HCT116 (cell line): ENCODE data around the gene ARMC8. TPM values are rescaled to one million over a fixed set of nuclear protein-coding genes. Genes with fewer than 3 reads are reported as not detected.

ENCODE experiments used
- ATAC-seq: fragments of 200-7000 bp; cut with Tn5 transposase; 2 replicates; pipeline ENCODE4 v1.9.1; 2020; ENCODE audit warnings: mild to moderate bottlenecking, moderate library complexity
- BruUV-seq: library from RNA; stranded (reverse); fragments of 400-500 nt; replicated peaks from 2 replicates; lab custom pipeline; 2021; lab: Mats Ljungman, UMichigan
- CTCF ChIA-PET: fragments of 300-600 bp; sonication (Branson Sonifier 250); formaldehyde crosslinking; loops from one replicate; lab custom pipeline; 2021; ENCODE audit warnings: antibody characterized with exemption; lab: Charles Lee
- POLR2A ChIA-PET: fragments of 300-600, 350-600 bp; sonication (Branson Sonifier 250); formaldehyde crosslinking; loops from one replicate; lab custom pipeline; 2021; ENCODE audit warnings: antibody characterized with exemption; lab: Charles Lee
- RAD21 ChIA-PET, 2 experiments: fragments of 300-600 bp; sonication (Branson Sonifier 250); formaldehyde crosslinking; loops; one replicate each; lab custom pipeline; 2023; ENCODE audit warnings: low total read pairs in 2 of 2; ENCODE audit not compliant: uncharacterized antibody in 2 of 2, unreplicated experiment in 2 of 2, low non-redundant PET in 1 of 2; lab: Charles Lee
- DNase-seq: peaks from one replicate; pipeline ENCODE4 v3.0.0-alpha.2; 2010; ENCODE audit warnings: low read depth, low spot score
- H2AFZ ChIP-seq: fragments of 200-600 bp; shearing (Covaris generic), sonication (generic); 2 replicates; pipeline ENCODE4 v1.6.1; 2017; ENCODE audit warnings: low read depth, mixed run types, mixed read lengths, antibody characterized with exemption, low read length; ENCODE audit not compliant: poor library complexity, severe bottlenecking
- H3K27ac ChIP-seq: 2 replicates; pipeline ENCODE4 v1.5.1; 2012; ENCODE audit warnings: low read depth, low read length
- H3K27me3 ChIP-seq: fragments of 200-600 bp; sonication (generic); 2 replicates; pipeline ENCODE4 v1.6.1; 2016; ENCODE audit warnings: mixed run types, low read length, mixed read lengths; ENCODE audit not compliant: insufficient read depth
- H3K36me3 ChIP-seq, 2 experiments: fragments of 200-500 bp in 1 of 2; fragments of 200-600 bp in 1 of 2; sonication (Bioruptor generic) in 1 of 2; sonication (generic) in 1 of 2; 2 replicates each; pipeline versions ENCODE4 v1.5.1 to v1.6.1; 2014 to 2016; ENCODE audit warnings: low read length in 2 of 2, inconsistent platforms in 1 of 2, mixed read lengths in 1 of 2, mixed run types in 1 of 2; ENCODE audit not compliant: insufficient read depth in 2 of 2, control insufficient read depth in 1 of 2
- H3K4me1 ChIP-seq, 2 experiments: fragments of 200-600 bp in 1 of 2; sonication (generic) in 1 of 2; 2 replicates each; pipeline versions ENCODE4 v1.5.1 to v1.6.1; 2012 to 2017; ENCODE audit warnings: low read length in 2 of 2, inconsistent platforms in 1 of 2, mild to moderate bottlenecking in 1 of 2, mixed read lengths in 1 of 2, mixed run types in 1 of 2, moderate library complexity in 1 of 2; ENCODE audit not compliant: insufficient read depth in 2 of 2, control insufficient read depth in 1 of 2
- H3K4me2 ChIP-seq: fragments of 200-600 bp; sonication (generic); 2 replicates; pipeline ENCODE4 v1.6.1; 2017; ENCODE audit warnings: mixed run types, low read length, mixed read lengths
- H3K4me3 ChIP-seq, 2 experiments: fragments of 200-600 bp in 1 of 2; sonication (generic) in 1 of 2; replicated peaks in 1 of 2; 2 replicates each; pipeline ENCODE4 v1.5.1; 2011 to 2016; ENCODE audit warnings: low read length in 2 of 2, control low read depth in 1 of 2, low read depth in 1 of 2, mild to moderate bottlenecking in 1 of 2, mixed read lengths in 1 of 2, mixed run types in 1 of 2
- H3K79me2 ChIP-seq: fragments of 200-600 bp; sonication (generic); 2 replicates; pipeline ENCODE4 v1.6.1; 2017; ENCODE audit warnings: mild to moderate bottlenecking, mixed run types, low read length, moderate library complexity, mixed read lengths; ENCODE audit not compliant: insufficient read depth
- H3K9ac ChIP-seq: fragments of 200-600 bp; sonication (generic); 2 replicates; pipeline ENCODE4 v1.6.1; 2016; ENCODE audit warnings: low read length, mixed read lengths
- H3K9me2 ChIP-seq: fragments of 200-600 bp; sonication (generic), shearing (Covaris generic); 2 replicates; pipeline ENCODE4 v1.6.1; 2017; ENCODE audit warnings: mixed run types, mild to moderate bottlenecking, moderate library complexity; ENCODE audit not compliant: insufficient read depth
- H3K9me3 ChIP-seq, 2 experiments: fragments of 200-500 bp in 1 of 2; fragments of 200-600 bp in 1 of 2; sonication (Bioruptor generic) in 1 of 2; sonication (generic) in 1 of 2; 2 replicates each; pipeline ENCODE4 v1.6.1; 2014 to 2017; ENCODE audit warnings: low read length in 2 of 2, mixed read lengths in 2 of 2, inconsistent platforms in 1 of 2, low read depth in 1 of 2, mild to moderate bottlenecking in 1 of 2, mixed run types in 1 of 2, moderate library complexity in 1 of 2; ENCODE audit not compliant: control insufficient read depth in 1 of 2, insufficient read depth in 1 of 2
- H4K20me1 ChIP-seq: fragments of 200-600 bp; sonication (generic), shearing (Covaris generic); 2 replicates; pipeline ENCODE4 v1.6.1; 2017; ENCODE audit warnings: mixed run types, mild to moderate bottlenecking, moderate library complexity; ENCODE audit not compliant: insufficient read depth
- CBX3 ChIP-seq: IDR thresholded peaks from 2 replicates; pipeline ENCODE4 v1.6.1; 2012; ENCODE audit warnings: low read depth
- CEBPB ChIP-seq: IDR thresholded peaks from 2 replicates; pipeline ENCODE4 v1.6.1; 2012; ENCODE audit warnings: low read depth
- CTCF ChIP-seq, 3 experiments: fragments of 200-600 bp in 1 of 3; sonication (generic) in 1 of 3; IDR thresholded peaks in 2 of 3; conservative IDR thresholded peaks in 1 of 3; 2 replicates each; pipeline ENCODE4 v1.5.1; 2012 to 2017; ENCODE audit warnings: low read depth in 2 of 3, low read length in 2 of 3, antibody characterized with exemption in 1 of 3, borderline replicate concordance in 1 of 3, control low read depth in 1 of 3, mild to moderate bottlenecking in 1 of 3, mixed read lengths in 1 of 3, mixed run types in 1 of 3, moderate library complexity in 1 of 3; ENCODE audit not compliant: insufficient read depth in 1 of 3
- EGR1 ChIP-seq: IDR thresholded peaks from 2 replicates; pipeline ENCODE4 v1.6.1; 2012; ENCODE audit warnings: low read depth
- ELF1 ChIP-seq: IDR thresholded peaks from 2 replicates; pipeline ENCODE4 v1.6.1; 2012; ENCODE audit warnings: low read depth, borderline replicate concordance
- EZH2 ChIP-seq: fragments of 200-600 bp; sonication (generic); IDR thresholded peaks from 2 replicates; pipeline ENCODE4 v1.6.1; 2017; ENCODE audit warnings: antibody characterized with exemption, mixed run types
- EZH2phosphoT487 ChIP-seq: fragments of 200-600 bp; IDR thresholded peaks from 2 replicates; pipeline ENCODE4 v1.6.1; 2018; ENCODE audit warnings: antibody characterized with exemption, borderline replicate concordance
- MAX ChIP-seq: IDR thresholded peaks from 2 replicates; pipeline ENCODE4 v1.6.1; 2012
- POLR2A ChIP-seq: IDR thresholded peaks from 2 replicates; pipeline ENCODE4 v1.7.0; 2011; ENCODE audit warnings: borderline replicate concordance; ENCODE audit not compliant: insufficient read depth, insufficient read length; ENCODE audit errors: extremely low read depth
- POLR2AphosphoS5 ChIP-seq: IDR thresholded peaks from 2 replicates; pipeline ENCODE4 v1.6.1; 2011; ENCODE audit warnings: mild to moderate bottlenecking, low read depth, low read length, moderate library complexity
- RAD21 ChIP-seq: IDR thresholded peaks from 2 replicates; pipeline ENCODE4 v1.6.1; 2012; ENCODE audit warnings: low read depth, mild to moderate bottlenecking
- SIN3A ChIP-seq: IDR thresholded peaks from 2 replicates; pipeline ENCODE4 v1.6.1; 2012; ENCODE audit warnings: low read depth
- SP1 ChIP-seq: IDR thresholded peaks from 2 replicates; pipeline ENCODE4 v1.6.1; 2012; ENCODE audit warnings: low read depth
- SRF ChIP-seq: IDR thresholded peaks from 2 replicates; pipeline ENCODE4 v1.6.1; 2012; ENCODE audit warnings: low read depth
- TCF7L2 ChIP-seq: IDR thresholded peaks from 2 replicates; pipeline ENCODE4 v1.7.0; 2011; ENCODE audit warnings: borderline replicate concordance, inconsistent platforms; ENCODE audit not compliant: insufficient read depth, insufficient read length; ENCODE audit errors: extremely low read depth
- ZFX ChIP-seq: fragments of 450-650 bp; IDR thresholded peaks from 2 replicates; pipeline ENCODE4 v1.6.1; 2017
- ZNF274 ChIP-seq: fragments of 200-500 bp; sonication (Bioruptor generic); IDR thresholded peaks from 2 replicates; pipeline ENCODE4 v1.6.1; 2014; ENCODE audit warnings: mild to moderate bottlenecking, low read depth, low read length, inconsistent platforms
- intact Hi-C: fragments of 100-400 bp; cut with micrococcal nuclease; formaldehyde crosslinking; loops from 2 replicates; pipeline ENCODE4 v1.10.0; 2022
- total RNA-seq: library from RNA; stranded (reverse); gene quantifications from one replicate; pipeline ENCODE4 v1.2.1, GENCODE V29; 2021; ENCODE audit not compliant: unreplicated experiment
- TF ChIP-seq, protein P1 (sequence below): IDR thresholded peaks from 2 replicates; pipeline ENCODE4 v1.6.1; 2012
- TF ChIP-seq, protein P2 (sequence below): IDR thresholded peaks from 2 replicates; pipeline ENCODE4 v1.6.1; 2011; ENCODE audit warnings: mild to moderate bottlenecking, low read length, moderate library complexity; ENCODE audit not compliant: insufficient replicate concordance; ENCODE audit errors: extremely low read depth
- TF ChIP-seq, protein P3 (sequence below): IDR thresholded peaks from 2 replicates; pipeline ENCODE4 v1.6.1; 2012; ENCODE audit warnings: low read depth

ARMC8 gene
- total RNA-seq, 1 experiment from 2014 or later, result 36.2 TPM

DNA sequence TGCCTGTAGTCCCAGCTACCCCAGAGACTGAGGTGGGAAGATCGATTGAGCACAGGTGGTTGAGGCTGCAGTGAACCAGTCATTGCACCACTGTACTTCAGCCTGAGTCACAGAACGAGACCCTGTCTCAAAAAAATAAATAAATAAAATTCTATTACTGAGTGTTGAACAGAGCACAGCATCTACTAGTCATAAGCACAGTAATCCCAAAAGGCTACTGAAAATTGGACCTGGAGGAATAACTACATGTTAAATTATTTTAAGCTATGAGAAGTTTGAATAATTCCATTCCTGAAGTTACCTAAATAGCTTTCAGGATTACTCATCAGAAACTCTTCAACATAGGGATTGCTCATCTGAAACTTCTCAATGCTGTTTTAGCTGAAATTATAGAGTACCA lies 43.4 kb downstream of the ARMC8 start:
- no peak overlapping the region for H3K4me2 ChIP-seq
- ATAC-seq (no peak), DNase-seq (no peak)
- H3K4me3 ChIP-seq, result no peak overlapping the region
- no TSS peak for BruUV-seq
- H3K9ac ChIP-seq, result no peak overlapping the region
- intact Hi-C loops, result no loop called here
- ChIA-PET RAD21 (no interaction called here), CTCF (no interaction called here), POLR2A (no interaction called here)
- TF ChIP-seq SRF, result no peak
- no peak for TF ChIP-seq ZNF274
- TF ChIP-seq CBX3, result no peak
- TF ChIP-seq SP1, result no peak
- no peak for TF ChIP-seq EGR1
- TF ChIP-seq, protein P1, sequence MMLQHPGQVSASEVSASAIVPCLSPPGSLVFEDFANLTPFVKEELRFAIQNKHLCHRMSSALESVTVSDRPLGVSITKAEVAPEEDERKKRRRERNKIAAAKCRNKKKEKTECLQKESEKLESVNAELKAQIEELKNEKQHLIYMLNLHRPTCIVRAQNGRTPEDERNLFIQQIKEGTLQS, result no peak
- TF ChIP-seq POLR2AphosphoS5, result no peak
- TF ChIP-seq TCF7L2, result no peak
- TF ChIP-seq SIN3A, result no peak
- TF ChIP-seq ZFX, result no peak
- no peak for TF ChIP-seq EZH2phosphoT487
- TF ChIP-seq, protein P2, sequence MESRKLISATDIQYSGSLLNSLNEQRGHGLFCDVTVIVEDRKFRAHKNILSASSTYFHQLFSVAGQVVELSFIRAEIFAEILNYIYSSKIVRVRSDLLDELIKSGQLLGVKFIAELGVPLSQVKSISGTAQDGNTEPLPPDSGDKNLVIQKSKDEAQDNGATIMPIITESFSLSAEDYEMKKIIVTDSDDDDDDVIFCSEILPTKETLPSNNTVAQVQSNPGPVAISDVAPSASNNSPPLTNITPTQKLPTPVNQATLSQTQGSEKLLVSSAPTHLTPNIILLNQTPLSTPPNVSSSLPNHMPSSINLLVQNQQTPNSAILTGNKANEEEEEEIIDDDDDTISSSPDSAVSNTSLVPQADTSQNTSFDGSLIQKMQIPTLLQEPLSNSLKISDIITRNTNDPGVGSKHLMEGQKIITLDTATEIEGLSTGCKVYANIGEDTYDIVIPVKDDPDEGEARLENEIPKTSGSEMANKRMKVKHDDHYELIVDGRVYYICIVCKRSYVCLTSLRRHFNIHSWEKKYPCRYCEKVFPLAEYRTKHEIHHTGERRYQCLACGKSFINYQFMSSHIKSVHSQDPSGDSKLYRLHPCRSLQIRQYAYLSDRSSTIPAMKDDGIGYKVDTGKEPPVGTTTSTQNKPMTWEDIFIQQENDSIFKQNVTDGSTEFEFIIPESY, result no peak
- no peak for TF ChIP-seq ELF1
- TF ChIP-seq RAD21, result no peak
- TF ChIP-seq MAX, result no peak
- TF ChIP-seq EZH2, result no peak
- TF ChIP-seq, protein P3, sequence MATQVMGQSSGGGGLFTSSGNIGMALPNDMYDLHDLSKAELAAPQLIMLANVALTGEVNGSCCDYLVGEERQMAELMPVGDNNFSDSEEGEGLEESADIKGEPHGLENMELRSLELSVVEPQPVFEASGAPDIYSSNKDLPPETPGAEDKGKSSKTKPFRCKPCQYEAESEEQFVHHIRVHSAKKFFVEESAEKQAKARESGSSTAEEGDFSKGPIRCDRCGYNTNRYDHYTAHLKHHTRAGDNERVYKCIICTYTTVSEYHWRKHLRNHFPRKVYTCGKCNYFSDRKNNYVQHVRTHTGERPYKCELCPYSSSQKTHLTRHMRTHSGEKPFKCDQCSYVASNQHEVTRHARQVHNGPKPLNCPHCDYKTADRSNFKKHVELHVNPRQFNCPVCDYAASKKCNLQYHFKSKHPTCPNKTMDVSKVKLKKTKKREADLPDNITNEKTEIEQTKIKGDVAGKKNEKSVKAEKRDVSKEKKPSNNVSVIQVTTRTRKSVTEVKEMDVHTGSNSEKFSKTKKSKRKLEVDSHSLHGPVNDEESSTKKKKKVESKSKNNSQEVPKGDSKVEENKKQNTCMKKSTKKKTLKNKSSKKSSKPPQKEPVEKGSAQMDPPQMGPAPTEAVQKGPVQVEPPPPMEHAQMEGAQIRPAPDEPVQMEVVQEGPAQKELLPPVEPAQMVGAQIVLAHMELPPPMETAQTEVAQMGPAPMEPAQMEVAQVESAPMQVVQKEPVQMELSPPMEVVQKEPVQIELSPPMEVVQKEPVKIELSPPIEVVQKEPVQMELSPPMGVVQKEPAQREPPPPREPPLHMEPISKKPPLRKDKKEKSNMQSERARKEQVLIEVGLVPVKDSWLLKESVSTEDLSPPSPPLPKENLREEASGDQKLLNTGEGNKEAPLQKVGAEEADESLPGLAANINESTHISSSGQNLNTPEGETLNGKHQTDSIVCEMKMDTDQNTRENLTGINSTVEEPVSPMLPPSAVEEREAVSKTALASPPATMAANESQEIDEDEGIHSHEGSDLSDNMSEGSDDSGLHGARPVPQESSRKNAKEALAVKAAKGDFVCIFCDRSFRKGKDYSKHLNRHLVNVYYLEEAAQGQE, result no peak
- no peak for TF ChIP-seq CTCF (IDR thresholded peaks at IDR 0.05 in 2 of 3, conservative IDR thresholded peaks at IDR 0.05 in 1 of 3; ENCODE audit: borderline replicate concordance in 1 of 3, insufficient read depth in 1 of 3, low read depth in 2 of 3, low read length in 2 of 3)
- TF ChIP-seq POLR2A, result no peak
- no peak for TF ChIP-seq CEBPB
- H3K4me1 ChIP-seq, result no peaks in the 10 kb centered on the region
- H3K36me3 ChIP-seq, result peaks cover 5 to 11% of the 10 kb centered on the region in 2 experiments
- H3K9me3 ChIP-seq, result no peaks in the 10 kb centered on the region
- H3K27me3 ChIP-seq, result no peaks in the 10 kb centered on the region
- no peaks in the 10 kb centered on the region for H4K20me1 ChIP-seq
- no peak overlapping the region for H3K27ac ChIP-seq
- H3K9me2 ChIP-seq, result no peaks in the 10 kb centered on the region
- no peak overlapping the region for H2AFZ ChIP-seq
- 0 out of 2 replicates have a peak, but pooled peaks cover 4% of the 10 kb centered on the region for H3K79me2 ChIP-seq
